ENCODE measurements around the gene ADGRF3. TPM values are rescaled to one million over a fixed set of nuclear protein-coding genes. Genes with fewer than 3 reads are reported as not detected.

ADGRF3 gene
- total RNA-seq, 1 donor from 2014 or later: 0.49 TPM

DNA sequence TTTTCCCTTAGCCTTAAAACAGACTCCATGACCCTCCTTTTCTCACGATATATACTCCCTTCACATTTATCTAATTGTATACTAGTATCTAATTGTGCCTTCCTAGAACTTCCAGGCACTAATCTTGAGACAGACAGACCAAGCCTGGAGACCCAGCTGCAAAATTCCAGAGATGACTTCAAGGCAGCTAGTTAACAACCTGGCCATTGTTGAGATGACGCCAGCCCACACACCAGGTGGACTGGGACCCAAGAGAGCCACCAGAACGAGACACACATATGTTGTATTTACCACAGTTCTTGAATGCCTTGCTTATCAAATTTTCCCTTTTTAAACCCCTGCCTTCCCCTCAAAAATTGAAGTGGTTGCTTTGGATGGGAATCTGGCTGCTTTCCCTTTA, 49.5 kb downstream of the ADGRF3 start:
- no peak overlapping the region for H3K4me3 ChIP-seq
- peaks cover 27% of the 10 kb centered on the region for H3K4me1 ChIP-seq
- H3K27ac ChIP-seq: no peak overlapping the region
- no peak for TF ChIP-seq POLR2A (IDR thresholded peaks at IDR 0.05)
- TF ChIP-seq, protein P1, sequence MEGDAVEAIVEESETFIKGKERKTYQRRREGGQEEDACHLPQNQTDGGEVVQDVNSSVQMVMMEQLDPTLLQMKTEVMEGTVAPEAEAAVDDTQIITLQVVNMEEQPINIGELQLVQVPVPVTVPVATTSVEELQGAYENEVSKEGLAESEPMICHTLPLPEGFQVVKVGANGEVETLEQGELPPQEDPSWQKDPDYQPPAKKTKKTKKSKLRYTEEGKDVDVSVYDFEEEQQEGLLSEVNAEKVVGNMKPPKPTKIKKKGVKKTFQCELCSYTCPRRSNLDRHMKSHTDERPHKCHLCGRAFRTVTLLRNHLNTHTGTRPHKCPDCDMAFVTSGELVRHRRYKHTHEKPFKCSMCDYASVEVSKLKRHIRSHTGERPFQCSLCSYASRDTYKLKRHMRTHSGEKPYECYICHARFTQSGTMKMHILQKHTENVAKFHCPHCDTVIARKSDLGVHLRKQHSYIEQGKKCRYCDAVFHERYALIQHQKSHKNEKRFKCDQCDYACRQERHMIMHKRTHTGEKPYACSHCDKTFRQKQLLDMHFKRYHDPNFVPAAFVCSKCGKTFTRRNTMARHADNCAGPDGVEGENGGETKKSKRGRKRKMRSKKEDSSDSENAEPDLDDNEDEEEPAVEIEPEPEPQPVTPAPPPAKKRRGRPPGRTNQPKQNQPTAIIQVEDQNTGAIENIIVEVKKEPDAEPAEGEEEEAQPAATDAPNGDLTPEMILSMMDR (IDR thresholded peaks at IDR 0.05): no peak
- no peak for TF ChIP-seq POLR2AphosphoS5 (IDR thresholded peaks at IDR 0.05; ENCODE audit: insufficient read depth in 1 of 2, low read depth in 1 of 2)
- H3K27me3 ChIP-seq: no peaks in the 10 kb centered on the region
- DNase-seq (ENCODE audit: extremely low spot score in 2 of 2): no peak
- no peaks in the 10 kb centered on the region for H3K36me3 ChIP-seq
- no peaks in the 10 kb centered on the region for H3K9me3 ChIP-seq
- intact Hi-C loops (cut with DNase I): no loop called here

DNA sequence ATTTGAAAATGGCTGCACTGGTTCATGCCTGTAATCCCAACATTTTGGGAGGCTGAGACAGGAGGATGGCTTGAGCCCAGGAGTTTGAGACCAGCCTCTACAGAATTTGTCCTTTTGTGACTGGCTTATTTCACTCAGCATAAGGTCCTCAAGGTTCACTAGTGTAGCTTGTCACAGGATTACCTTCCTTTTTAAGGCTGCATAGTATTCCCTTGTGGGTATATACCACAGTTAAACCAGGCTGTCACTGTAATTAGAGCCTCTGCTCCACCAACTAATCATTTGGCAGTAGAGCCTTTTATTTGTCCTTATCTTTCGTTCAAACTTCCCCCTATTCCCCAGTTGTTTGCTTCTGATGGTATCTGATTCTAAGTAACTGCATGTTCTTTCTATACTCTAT, 51.1 kb downstream of the ADGRF3 start:
- H3K4me1 ChIP-seq: peaks cover 24% of the 10 kb centered on the region
- TF ChIP-seq, protein P1 (IDR thresholded peaks at IDR 0.05): no peak
- no peak for TF ChIP-seq POLR2A (IDR thresholded peaks at IDR 0.05)
- no peak for TF ChIP-seq POLR2AphosphoS5 (IDR thresholded peaks at IDR 0.05; ENCODE audit: insufficient read depth in 1 of 2, low read depth in 1 of 2)
- peaks cover 0 to 3% of the 10 kb centered on the region in 2 donors for H3K36me3 ChIP-seq
- intact Hi-C loops (cut with DNase I): no loop called here
- H3K27me3 ChIP-seq: no peaks in the 10 kb centered on the region
- DNase-seq (ENCODE audit: extremely low spot score in 2 of 2): no peak
- no peak overlapping the region for H3K4me3 ChIP-seq
- no peaks in the 10 kb centered on the region for H3K9me3 ChIP-seq
- H3K27ac ChIP-seq: no peak overlapping the region

DNA sequence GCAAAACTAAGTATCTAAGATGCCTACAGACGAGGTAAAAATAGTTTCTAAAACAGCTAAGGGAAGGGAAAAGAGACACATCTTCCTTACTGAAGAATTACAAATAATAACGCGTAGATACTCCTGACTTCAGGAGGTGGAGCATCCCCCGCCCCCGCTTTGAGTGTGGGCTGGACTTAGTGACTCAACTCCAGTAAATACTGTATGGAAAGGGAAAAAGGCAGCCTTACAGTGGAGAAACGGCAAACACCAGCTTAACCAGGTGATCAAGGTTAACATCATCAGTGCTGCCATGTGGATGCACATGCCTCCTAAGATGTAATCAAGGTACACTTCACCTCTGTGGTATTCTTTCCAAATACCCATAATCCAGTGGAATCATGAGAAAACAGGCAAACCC, 53.9 kb downstream of the ADGRF3 start:
- DNase-seq (ENCODE audit: extremely low spot score in 2 of 2): no peak
- intact Hi-C loops (cut with DNase I): no loop called here
- peak in 1 of 2 donors; percentile 36 for TF ChIP-seq POLR2AphosphoS5 (IDR thresholded peaks at IDR 0.05; ENCODE audit: insufficient read depth in 1 of 2, low read depth in 1 of 2)
- TF ChIP-seq, protein P1 (IDR thresholded peaks at IDR 0.05): no peak
- H3K27me3 ChIP-seq: no peaks in the 10 kb centered on the region
- H3K27ac ChIP-seq: no peak overlapping the region
- no peak overlapping the region for H3K4me3 ChIP-seq
- H3K4me1 ChIP-seq: peaks cover 1% of the 10 kb centered on the region
- peaks cover 0 to 24% of the 10 kb centered on the region in 2 donors for H3K36me3 ChIP-seq
- no peaks in the 10 kb centered on the region for H3K9me3 ChIP-seq

DNA sequence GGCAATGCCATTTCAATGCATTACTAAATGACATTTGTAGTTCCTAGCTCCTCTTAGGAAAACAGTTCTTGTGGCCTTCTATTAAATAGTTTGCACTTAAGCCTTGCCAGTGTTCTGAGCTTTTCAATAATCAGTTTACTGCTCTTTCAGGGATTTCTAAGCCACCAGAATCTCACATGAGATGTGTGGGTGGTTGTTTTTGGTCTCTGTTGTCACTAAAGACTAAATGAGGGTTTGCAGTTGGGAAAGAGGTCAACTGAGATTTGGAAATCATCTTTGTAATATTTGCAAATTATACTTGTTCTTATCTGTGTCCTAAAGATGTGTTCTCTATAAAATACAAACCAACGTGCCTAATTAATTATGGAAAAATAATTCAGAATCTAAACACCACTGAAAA, 56.6 kb downstream of the ADGRF3 start:
- intact Hi-C loops (cut with DNase I): no loop called here
- no peak overlapping the region for H3K27ac ChIP-seq
- no peak overlapping the region for H3K4me3 ChIP-seq
- TF ChIP-seq, protein P1 (IDR thresholded peaks at IDR 0.05): no peak
- TF ChIP-seq POLR2AphosphoS5 (IDR thresholded peaks at IDR 0.05; ENCODE audit: insufficient read depth in 1 of 2, low read depth in 1 of 2): no peak
- no peak for TF ChIP-seq POLR2A (IDR thresholded peaks at IDR 0.05)
- H3K4me1 ChIP-seq: no peaks in the 10 kb centered on the region
- H3K36me3 ChIP-seq: peaks cover 0 to 46% of the 10 kb centered on the region in 2 donors
- no peaks in the 10 kb centered on the region for H3K9me3 ChIP-seq
- no peaks in the 10 kb centered on the region for H3K27me3 ChIP-seq
- DNase-seq (ENCODE audit: extremely low spot score in 2 of 2): no peak

DNA sequence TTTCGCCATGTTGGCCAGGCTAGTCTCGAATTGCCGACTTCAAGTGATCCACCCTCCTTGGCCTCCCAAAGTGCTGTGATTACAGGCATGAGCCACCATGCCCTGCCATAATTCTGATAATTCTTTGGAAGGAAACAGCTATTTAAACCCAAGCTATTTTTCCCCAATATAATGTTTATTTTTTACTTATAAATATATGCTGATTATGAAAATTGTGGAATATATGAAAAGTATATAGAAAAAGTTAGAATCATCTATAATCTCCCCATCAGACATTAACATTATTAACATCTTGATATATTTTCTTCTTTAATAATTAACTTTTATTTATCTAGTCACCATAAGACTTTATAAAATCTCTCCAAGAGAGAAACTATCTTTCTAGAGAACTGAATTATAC, 60.7 kb downstream of the ADGRF3 start:
- Histone ChIP-seq H3K36me3 (peaks cover 0 to 80% of the 10 kb centered on the region in 2 donors), H3K4me3 (no peak overlapping the region), H3K4me1 (no peaks in the 10 kb centered on the region), H3K27ac (no peak overlapping the region), H3K27me3 (no peaks in the 10 kb centered on the region), H3K9me3 (no peaks in the 10 kb centered on the region)
- DNase-seq (ENCODE audit: extremely low spot score in 2 of 2): no peak
- intact Hi-C loops (cut with DNase I): no loop called here
- no peak for TF ChIP-seq POLR2A (IDR thresholded peaks at IDR 0.05)
- no peak for TF ChIP-seq POLR2AphosphoS5 (IDR thresholded peaks at IDR 0.05; ENCODE audit: insufficient read depth in 1 of 2, low read depth in 1 of 2)
- TF ChIP-seq, protein P1 (IDR thresholded peaks at IDR 0.05): no peak
